CD4-positive, alpha-beta memory T cell (primary cell): Measurements from ENCODE around the gene PDE4D. TPM values are rescaled to one million over a fixed set of nuclear protein-coding genes. Genes with fewer than 3 reads are reported as not detected.

ENCODE experiments used
- CTCF ChIA-PET: fragments of 350-600 bp; sonication (Branson Sonifier 250); formaldehyde crosslinking; loops from one replicate; lab custom pipeline; 2021; ENCODE audit warnings: inconsistent platforms; ENCODE audit not compliant: partially characterized antibody; lab: Charles Lee
- POLR2A ChIA-PET: fragments of 350-600 bp; sonication (Branson Sonifier 250); formaldehyde crosslinking; loops from one replicate; lab custom pipeline; 2021; ENCODE audit not compliant: partially characterized antibody; lab: Charles Lee
- DNase-seq, 5 donors: peaks; one replicate each; pipeline versions ENCODE4 v3.0.0 to v3.0.0-alpha.2; 2020 to 2022; ENCODE audit warnings: mixed read lengths in 1 of 5
- H3K27ac ChIP-seq: one replicate; pipeline ENCODE4 v1.7.0; 2013; ENCODE audit warnings: low read depth, low read length
- H3K27me3 ChIP-seq: 2 replicates; pipeline ENCODE4 v1.7.0; 2013; ENCODE audit warnings: mild to moderate bottlenecking, low read length, moderate library complexity; ENCODE audit not compliant: insufficient read depth
- H3K36me3 ChIP-seq: 2 replicates; pipeline ENCODE4 v1.7.0; 2013; ENCODE audit warnings: mild to moderate bottlenecking, low read length, moderate library complexity; ENCODE audit not compliant: insufficient read depth
- H3K4me1 ChIP-seq: 2 replicates; pipeline ENCODE4 v1.7.0; 2013; ENCODE audit warnings: mild to moderate bottlenecking, low read length, moderate library complexity; ENCODE audit not compliant: insufficient read depth
- H3K4me3 ChIP-seq, 2 donors: one replicate each; pipeline ENCODE4 v1.7.0; 2013; ENCODE audit warnings: low read length in 2 of 2, mild to moderate bottlenecking in 1 of 2
- H3K9me3 ChIP-seq, 2 donors: one replicate each; pipeline ENCODE4 v1.7.0; 2013; ENCODE audit warnings: low read length in 2 of 2, control low read depth in 1 of 2; ENCODE audit not compliant: control insufficient read depth in 1 of 2
- H3K27ac Mint-ChIP-seq, 7 donors: one replicate each; pipeline ENCODE4 v1.8.0; 2020 to 2021; ENCODE audit warnings: mixed read lengths in 7 of 7, mild to moderate bottlenecking in 6 of 7, inconsistent platforms in 3 of 7, moderate library complexity in 3 of 7
- H3K27me3 Mint-ChIP-seq, 2 donors: one replicate each; pipeline ENCODE4 v1.8.0; 2020 to 2021; ENCODE audit warnings: mixed read lengths in 2 of 2
- H3K36me3 Mint-ChIP-seq, 2 donors: one replicate each; pipeline ENCODE4 v1.8.0; 2020 to 2021; ENCODE audit warnings: mixed read lengths in 2 of 2, inconsistent platforms in 1 of 2, mild to moderate bottlenecking in 1 of 2
- H3K4me1 Mint-ChIP-seq, 4 donors: one replicate each; pipeline ENCODE4 v1.8.0; 2020 to 2021; ENCODE audit warnings: mixed read lengths in 4 of 4, mild to moderate bottlenecking in 1 of 4
- H3K4me3 Mint-ChIP-seq, 8 donors: one replicate each; pipeline ENCODE4 v1.8.0; 2020 to 2021; ENCODE audit warnings: mixed read lengths in 8 of 8, mild to moderate bottlenecking in 7 of 8, moderate library complexity in 6 of 8, inconsistent platforms in 3 of 8
- H3K9me3 Mint-ChIP-seq, 8 donors: one replicate each; pipeline ENCODE4 v1.8.0; 2020 to 2021; ENCODE audit warnings: mixed read lengths in 8 of 8, mild to moderate bottlenecking in 5 of 8, inconsistent platforms in 3 of 8, moderate library complexity in 1 of 8
- intact Hi-C: fragments of 100-400 bp; cut with micrococcal nuclease; formaldehyde crosslinking; loops from one replicate; pipeline ENCODE4 v1.15.1; 2023
- polyA plus RNA-seq, 2 donors: library from polyadenylated mRNA; unstranded; fragments of 300-500 nt; fragmentation: Illumina TruSeq; gene quantifications; one replicate each; pipeline ENCODE4 v1.2.3, GENCODE V29; 2021
- total RNA-seq, 2 experiments: library from RNA; stranded (reverse); gene quantifications; one replicate each; pipeline ENCODE4 v1.2.3, GENCODE V29; 2021

Gene PDE4D
- total and polyA plus RNA-seq, 4 experiments from 2014 or later = 12.3 to 49.7 (median 30.3) TPM

GRCh38 chr5:59711310-59711709 is 182.2 kb downstream of the PDE4D start:
- Mint-ChIP-seq H3K27me3 (peaks cover 0 to 1% of the 10 kb centered on the region in 2 donors), H3K27ac (no peak overlapping the region), H3K4me3 (no peak overlapping the region), H3K4me1 (no peaks in the 10 kb centered on the region), H3K9me3 (peaks cover 0 to 5% (median 2%) of the 10 kb centered on the region in 8 donors), H3K36me3 (peaks cover 0 to 4% of the 10 kb centered on the region in 2 donors)
- no peaks in the 10 kb centered on the region for H3K36me3 ChIP-seq
- no peak for DNase-seq
- no peak overlapping the region for H3K27ac ChIP-seq
- H3K9me3 ChIP-seq = peaks cover 0 to 9% of the 10 kb centered on the region in 2 donors
- ChIA-PET CTCF (no interaction called here), POLR2A (no interaction called here)
- H3K4me3 ChIP-seq = no peak overlapping the region
- no peaks in the 10 kb centered on the region for H3K27me3 ChIP-seq
- no peaks in the 10 kb centered on the region for H3K4me1 ChIP-seq
- intact Hi-C loops = no loop called here

GRCh38 chr5:59709846-59710245 is 183.7 kb downstream of the PDE4D start:
- Histone ChIP-seq H3K27ac (no peak overlapping the region), H3K36me3 (no peaks in the 10 kb centered on the region), H3K27me3 (no peaks in the 10 kb centered on the region), H3K4me1 (no peaks in the 10 kb centered on the region), H3K9me3 (peaks cover 0 to 9% of the 10 kb centered on the region in 2 donors), H3K4me3 (no peak overlapping the region)
- peaks cover 0 to 4% of the 10 kb centered on the region in 2 donors for H3K36me3 Mint-ChIP-seq
- no peaks in the 10 kb centered on the region for H3K4me1 Mint-ChIP-seq
- CTCF ChIA-PET = interaction anchor here (0.9 kb wide), 1 partner anchor 521 kb away, joined by 3 read pairs; no protein-coding TSS in a partner anchor
- peaks cover 0 to 5% (median under 1%) of the 10 kb centered on the region in 8 donors for H3K9me3 Mint-ChIP-seq
- POLR2A ChIA-PET = no interaction called here
- no peak overlapping the region for H3K4me3 Mint-ChIP-seq
- H3K27ac Mint-ChIP-seq = no peak overlapping the region
- no peak for DNase-seq
- peaks cover 0 to 1% of the 10 kb centered on the region in 2 donors for H3K27me3 Mint-ChIP-seq
- intact Hi-C loops = no loop called here

GRCh38 chr5:59709346-59709821 is 184.1 kb downstream of the PDE4D start:
- Histone ChIP-seq H3K36me3 (no peaks in the 10 kb centered on the region), H3K9me3 (peaks cover 0 to 9% of the 10 kb centered on the region in 2 donors), H3K27me3 (no peaks in the 10 kb centered on the region), H3K4me3 (no peak overlapping the region), H3K4me1 (no peaks in the 10 kb centered on the region), H3K27ac (no peak overlapping the region)
- DNase-seq = no peak
- CTCF ChIA-PET = interaction anchor here (0.9 to 1.2 kb wide), 3 partner anchors 21 to 521 kb away, joined by 3 read pairs; no protein-coding TSS in a partner anchor
- POLR2A ChIA-PET = no interaction called here
- intact Hi-C loops = no loop called here
- H3K36me3 Mint-ChIP-seq = peaks cover 0 to under 1% of the 10 kb centered on the region in 2 donors
- H3K27ac Mint-ChIP-seq = no peak overlapping the region
- H3K9me3 Mint-ChIP-seq = peaks cover 0 to 5% (median under 1%) of the 10 kb centered on the region in 8 donors
- no peak overlapping the region for H3K4me3 Mint-ChIP-seq
- H3K27me3 Mint-ChIP-seq = peaks cover 0 to 1% of the 10 kb centered on the region in 2 donors
- H3K4me1 Mint-ChIP-seq = no peaks in the 10 kb centered on the region

DNA sequence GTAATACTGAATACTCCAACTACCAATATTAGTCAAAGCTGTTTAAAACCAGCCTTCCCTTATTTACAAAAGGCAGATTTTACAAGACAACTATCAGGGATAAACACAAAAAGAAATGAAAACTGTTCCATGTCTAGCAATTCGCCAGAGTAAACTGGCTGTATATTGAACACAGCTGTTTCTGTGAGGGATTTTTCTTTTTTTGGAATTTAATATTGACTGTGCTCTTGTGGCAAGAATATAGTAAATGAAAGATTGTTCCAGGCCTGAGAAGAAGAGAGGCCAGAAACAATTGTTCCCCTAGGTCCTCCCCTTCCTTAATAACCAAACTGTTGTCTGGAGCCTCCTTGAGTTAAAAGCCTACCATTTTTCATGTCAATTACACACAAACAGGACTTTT is 188.6 kb downstream of the PDE4D start:
- Histone ChIP-seq H3K9me3 (no peaks in the 10 kb centered on the region), H3K4me3 (no peak overlapping the region), H3K27ac (no peak overlapping the region), H3K36me3 (no peaks in the 10 kb centered on the region), H3K4me1 (no peaks in the 10 kb centered on the region), H3K27me3 (no peaks in the 10 kb centered on the region)
- no peak for DNase-seq
- Mint-ChIP-seq H3K27me3 (peaks cover 0 to 5% of the 10 kb centered on the region in 2 donors), H3K9me3 (peaks cover 0 to 2% (median 0%) of the 10 kb centered on the region in 8 donors), H3K4me3 (no peak overlapping the region), H3K4me1 (no peaks in the 10 kb centered on the region), H3K36me3 (no peaks in the 10 kb centered on the region), H3K27ac (no peak overlapping the region)
- POLR2A ChIA-PET = no interaction called here
- intact Hi-C loops = no loop called here
- CTCF ChIA-PET = no interaction called here

DNA sequence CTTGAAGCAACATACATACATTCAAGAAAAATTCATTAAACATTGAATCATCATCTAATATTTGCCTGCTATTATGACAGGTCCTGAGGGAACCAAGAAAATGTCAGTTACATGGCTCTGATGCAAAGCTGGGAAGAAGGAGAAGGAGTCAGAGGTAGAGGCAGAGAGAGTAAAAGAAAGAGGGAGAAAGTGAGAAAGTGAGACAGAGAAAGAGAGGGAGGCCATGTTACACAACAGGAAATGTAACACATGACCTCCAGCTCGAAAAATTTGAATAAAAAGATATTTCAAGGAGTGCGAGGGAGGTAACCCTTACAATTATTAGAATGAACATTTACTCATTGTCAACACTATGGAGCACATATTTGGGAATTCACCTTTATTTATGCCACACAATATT is 189.7 kb downstream of the PDE4D start:
- Mint-ChIP-seq H3K27ac (no peak overlapping the region), H3K4me3 (no peak overlapping the region), H3K9me3 (peaks cover 0 to 2% (median 0%) of the 10 kb centered on the region in 8 donors), H3K4me1 (no peaks in the 10 kb centered on the region), H3K27me3 (peaks cover 0 to 5% of the 10 kb centered on the region in 2 donors), H3K36me3 (no peaks in the 10 kb centered on the region)
- Histone ChIP-seq H3K27me3 (no peaks in the 10 kb centered on the region), H3K4me1 (no peaks in the 10 kb centered on the region), H3K27ac (no peak overlapping the region), H3K9me3 (no peaks in the 10 kb centered on the region), H3K4me3 (no peak overlapping the region), H3K36me3 (no peaks in the 10 kb centered on the region)
- CTCF ChIA-PET = interaction anchor here (1.5 kb wide), 1 partner anchor 10 kb away, joined by 3 read pairs; no protein-coding TSS in a partner anchor
- DNase-seq = no peak
- intact Hi-C loops = no loop called here
- POLR2A ChIA-PET = no interaction called here

GRCh38 chr5:59698207-59699178 is 195.0 kb downstream of the PDE4D start:
- H3K4me3 ChIP-seq = no peak overlapping the region
- intact Hi-C loops = no loop called here
- no peaks in the 10 kb centered on the region for H3K36me3 ChIP-seq
- Mint-ChIP-seq H3K9me3 (no peaks in the 10 kb centered on the region), H3K4me1 (no peaks in the 10 kb centered on the region), H3K4me3 (no peak overlapping the region), H3K36me3 (no peaks in the 10 kb centered on the region), H3K27me3 (peaks cover 0 to 2% of the 10 kb centered on the region in 2 donors), H3K27ac (no peak overlapping the region)
- DNase-seq = no peak
- POLR2A ChIA-PET = no interaction called here
- no peaks in the 10 kb centered on the region for H3K27me3 ChIP-seq
- CTCF ChIA-PET = no interaction called here
- H3K27ac ChIP-seq = no peak overlapping the region
- no peaks in the 10 kb centered on the region for H3K9me3 ChIP-seq
- no peaks in the 10 kb centered on the region for H3K4me1 ChIP-seq

DNA sequence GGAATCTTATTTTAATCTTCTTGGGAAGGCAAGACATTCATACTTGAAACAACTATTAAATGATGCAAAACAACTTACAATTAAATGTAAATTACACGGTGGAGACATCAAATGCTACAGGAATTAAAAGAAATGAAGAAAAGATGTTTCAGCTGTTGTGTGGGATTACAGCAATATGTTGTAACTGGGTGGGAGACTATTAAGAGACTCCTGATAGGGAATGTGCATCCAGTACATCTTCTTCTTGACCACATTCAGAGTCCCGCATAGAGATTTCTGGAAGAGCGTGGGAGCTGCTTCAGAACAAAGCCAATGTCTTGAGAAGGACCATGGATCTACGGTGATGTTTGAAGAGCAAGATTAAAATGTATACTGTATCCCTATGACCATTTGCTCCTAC is 199.1 kb downstream of the PDE4D start:
- Histone ChIP-seq H3K36me3 (no peaks in the 10 kb centered on the region), H3K9me3 (no peaks in the 10 kb centered on the region), H3K27ac (no peak overlapping the region), H3K4me1 (no peaks in the 10 kb centered on the region), H3K4me3 (no peak overlapping the region), H3K27me3 (no peaks in the 10 kb centered on the region)
- ChIA-PET POLR2A (no interaction called here), CTCF (no interaction called here)
- Mint-ChIP-seq H3K27me3 (no peaks in the 10 kb centered on the region), H3K9me3 (peaks cover 0 to 7% (median 2%) of the 10 kb centered on the region in 8 donors), H3K4me1 (no peaks in the 10 kb centered on the region), H3K27ac (peak overlapping the region in 1 of 7 donors; percentile 41), H3K36me3 (no peaks in the 10 kb centered on the region), H3K4me3 (no peak overlapping the region)
- intact Hi-C loops = no loop called here
- no peak for DNase-seq
